A549 treated with AZD2906 at 1 μM for 4 hours (cell line): ENCODE measurements around the gene CCNG1. TPM values are rescaled to one million over a fixed set of nuclear protein-coding genes. Genes with fewer than 3 reads are reported as not detected.

Experiments used
- total RNA-seq: library from RNA; stranded (reverse); fragments of 200-300 nt; extraction: Qiagen RNA extraction; gene quantifications from 5 replicates; pipeline ENCODE4 v1.2.3, GENCODE V29; 2022

The CCNG1 gene, protein sequence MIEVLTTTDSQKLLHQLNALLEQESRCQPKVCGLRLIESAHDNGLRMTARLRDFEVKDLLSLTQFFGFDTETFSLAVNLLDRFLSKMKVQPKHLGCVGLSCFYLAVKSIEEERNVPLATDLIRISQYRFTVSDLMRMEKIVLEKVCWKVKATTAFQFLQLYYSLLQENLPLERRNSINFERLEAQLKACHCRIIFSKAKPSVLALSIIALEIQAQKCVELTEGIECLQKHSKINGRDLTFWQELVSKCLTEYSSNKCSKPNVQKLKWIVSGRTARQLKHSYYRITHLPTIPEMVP
- total RNA-seq = 52.0 to 63.8 TPM (median 59.7 TPM) in 5 replicates

DNA sequence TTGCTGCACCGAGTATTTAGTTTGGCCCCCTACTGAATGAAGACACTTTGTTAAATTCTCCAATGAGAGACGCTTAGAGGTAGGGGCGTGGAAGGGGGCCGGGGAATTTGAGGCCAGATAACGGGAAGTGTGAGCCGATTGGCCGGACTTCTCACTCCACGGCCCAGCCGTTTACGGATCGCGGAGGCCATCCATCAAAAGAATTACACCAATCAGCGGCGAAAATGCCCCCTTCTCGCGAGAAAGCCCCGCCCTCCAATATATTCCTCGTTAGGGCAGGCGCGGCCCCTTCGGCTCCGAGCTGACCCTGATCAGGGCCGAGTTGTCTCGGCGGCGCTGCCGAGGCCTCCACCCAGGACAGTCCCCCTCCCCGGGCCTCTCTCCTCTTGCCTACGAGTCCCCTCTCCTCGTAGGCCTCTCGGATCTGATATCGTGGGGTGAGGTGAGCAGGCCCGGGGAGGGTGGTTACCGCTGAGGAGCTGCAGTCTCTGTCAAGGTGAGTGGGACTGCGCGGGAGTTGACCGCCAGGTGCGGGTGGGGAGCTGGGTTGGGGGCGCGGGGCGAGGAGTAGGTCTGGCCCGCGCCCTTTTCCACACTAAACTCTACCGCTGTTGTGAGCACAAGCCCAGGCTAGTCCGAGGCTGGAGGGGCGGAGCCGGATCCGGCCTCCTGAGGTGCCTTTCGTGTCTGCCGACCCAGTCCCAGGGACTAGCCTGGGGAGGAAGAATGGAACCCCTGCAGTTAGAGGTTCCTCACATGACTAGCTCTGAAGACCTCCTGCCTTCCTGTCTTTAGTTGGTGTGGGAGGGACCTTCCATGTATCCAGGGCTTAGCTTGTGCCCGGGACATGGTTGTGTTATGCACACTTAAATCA lies at the start of gene CCNG1:
Gene CCNG1 (plus strand): TSS at position 287 of the 874 bp plus-strand sequence. CDS start 1,662 bp downstream, outside the sequence.

DNA sequence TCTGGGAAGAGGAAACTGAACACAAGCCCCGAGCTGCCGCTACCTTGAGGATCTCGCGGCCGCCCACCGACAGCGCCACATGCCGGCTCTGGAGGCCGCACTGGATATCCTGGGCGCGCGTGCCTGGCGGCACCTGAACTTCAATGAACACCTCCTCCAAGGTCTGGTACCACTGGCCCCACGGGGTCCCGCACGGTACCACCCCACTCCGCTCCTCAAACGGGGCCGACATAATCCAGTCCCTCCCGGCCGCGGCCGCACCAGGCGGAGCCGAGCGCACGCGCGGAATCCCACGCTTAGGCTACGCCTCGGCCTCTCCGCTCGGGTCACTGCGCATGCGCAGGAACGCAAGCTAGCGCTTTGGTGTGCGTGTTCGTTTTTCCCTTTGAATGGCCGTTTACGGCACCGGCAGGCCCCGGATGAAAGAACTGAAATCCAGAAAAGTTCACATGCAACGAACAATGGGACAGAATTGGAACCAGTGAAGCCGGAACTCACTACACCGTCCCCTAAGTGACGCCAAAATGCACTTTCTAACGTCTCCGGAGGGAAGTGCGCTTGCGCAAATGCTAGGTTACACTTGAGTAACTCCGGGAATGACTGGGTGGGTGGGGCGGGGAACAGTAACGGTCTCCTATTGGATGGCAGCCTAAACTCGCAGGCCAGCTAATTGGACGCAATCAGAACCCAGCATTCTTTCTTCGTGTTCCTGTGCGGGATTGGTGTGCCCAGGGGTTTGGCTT lies 22.6 kb downstream of the CCNG1 start, which contains the start of gene NUDCD2:
Gene NUDCD2 (minus strand): TSS at position 284 of the 743 bp plus-strand sequence. CDS start 52 bp downstream, at position 232.

DNA sequence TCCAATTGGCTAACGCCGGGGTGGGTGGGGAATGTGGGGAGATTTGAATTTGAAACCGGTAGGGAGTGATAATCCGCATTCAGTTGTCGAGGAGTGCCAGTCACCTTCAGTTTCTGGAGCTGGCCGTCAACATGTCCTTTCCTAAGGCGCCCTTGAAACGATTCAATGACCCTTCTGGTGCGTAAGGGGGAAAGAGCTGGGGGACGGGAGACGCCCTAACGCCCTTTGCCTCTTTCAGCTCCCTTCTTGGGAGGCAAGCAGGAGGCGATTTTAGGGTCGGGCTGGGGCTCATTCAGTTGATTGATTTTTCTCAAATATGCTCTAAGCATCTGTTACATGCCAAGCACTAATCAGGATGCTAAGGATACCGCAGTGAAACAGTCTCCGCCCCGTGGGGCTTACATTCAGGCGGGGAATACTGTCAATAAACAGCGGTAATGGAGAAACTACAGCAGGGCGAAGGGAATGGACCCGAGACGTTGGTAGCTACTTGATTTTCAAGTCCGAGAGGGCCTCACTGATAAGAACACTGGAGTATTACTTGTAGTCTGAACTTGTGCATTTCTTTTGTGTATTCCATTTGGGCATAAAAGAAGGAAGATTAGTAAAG lies 23.3 kb downstream of the CCNG1 start, which contains the start of gene HMMR:
Gene HMMR (plus strand): TSS at position 71 of the 610 bp plus-strand sequence. CDS start 61 bp downstream, at position 132.

Other genes with a start within 250 kb of the CCNG1 start
- 27.9 to 33.8 TPM (median 31.8 TPM) in 5 replicates for gene NUDCD2, start 22.5 kb downstream of the CCNG1 start, total RNA-seq
- gene HMMR, start 23.0 kb downstream of the CCNG1 start, total RNA-seq = 19.7 to 28.1 TPM (median 22.9 TPM) in 5 replicates
- 42.2 to 48.9 TPM (median 46.5 TPM) in 5 replicates for gene MAT2B, start 68.0 kb downstream of the CCNG1 start, total RNA-seq